ENCODE data around the gene HPGDS.
"Not testable (repeated sequence)": the region's sequence is repeated elsewhere in the genome, so short reads cannot be mapped to it uniquely, and the experiment has no call there.

The HPGDS gene

GRCh38 chr4:94302191-94302590 is 40.4 kb downstream of the HPGDS start:
- no peaks in the 10 kb centered on the region for H3K4me1 ChIP-seq (ENCODE audit: insufficient read depth, insufficient read length)
- TF ChIP-seq YY1 (IDR thresholded peaks at IDR 0.05; ENCODE audit: insufficient read depth, insufficient read length) (no peak), ZNF274 (IDR thresholded peaks at IDR 0.05; ENCODE audit: low read depth, low read length) (no peak), SUZ12 (IDR thresholded peaks at IDR 0.05; ENCODE audit: extremely low read depth, insufficient read depth, insufficient read length) (no peak)
- no peaks in the 10 kb centered on the region for H3K36me3 ChIP-seq (ENCODE audit: insufficient read depth, insufficient read length, low read length)
- H3K9ac ChIP-seq (ENCODE audit: insufficient read length, low read depth): no peak overlapping the region
- no peaks in the 10 kb centered on the region for H3K9me3 ChIP-seq (ENCODE audit: insufficient read depth, low read length)
- H3K27me3 ChIP-seq (ENCODE audit: insufficient read depth, insufficient read length): no peaks in the 10 kb centered on the region
- H3K4me3 ChIP-seq (ENCODE audit: insufficient read length, low read depth): no peak overlapping the region
- DNase-seq (ENCODE audit: low read depth, low spot score): no peak

- Histone ChIP-seq H3K4me3 (ENCODE audit: insufficient read length, low read depth) (no peak overlapping the region), H3K27me3 (ENCODE audit: insufficient read depth, insufficient read length) (no peaks in the 10 kb centered on the region), H3K4me1 (ENCODE audit: insufficient read depth, insufficient read length) (no peaks in the 10 kb centered on the region), H3K9ac (ENCODE audit: insufficient read length, low read depth) (no peak overlapping the region), H3K9me3 (ENCODE audit: insufficient read depth, low read length) (no peaks in the 10 kb centered on the region), H3K36me3 (ENCODE audit: insufficient read depth, insufficient read length, low read length) (no peaks in the 10 kb centered on the region)
- no peak for TF ChIP-seq ZNF274 (IDR thresholded peaks at IDR 0.05; ENCODE audit: low read depth, low read length)
- TF ChIP-seq YY1 (IDR thresholded peaks at IDR 0.05; ENCODE audit: insufficient read depth, insufficient read length): no peak
- no peak for TF ChIP-seq SUZ12 (IDR thresholded peaks at IDR 0.05; ENCODE audit: extremely low read depth, insufficient read depth, insufficient read length)
- DNase-seq (ENCODE audit: low read depth, low spot score): no peak
Measured at GRCh38 chr4:94298725-94299252, 43.8 kb downstream of the HPGDS start.

- DNase-seq (ENCODE audit: low read depth, low spot score); H3K4me3 ChIP-seq (ENCODE audit: insufficient read length, low read depth); H3K36me3 ChIP-seq (ENCODE audit: insufficient read depth, insufficient read length, low read length); H3K27me3 ChIP-seq (ENCODE audit: insufficient read depth, insufficient read length); H3K9ac ChIP-seq (ENCODE audit: insufficient read length, low read depth); H3K9me3 ChIP-seq (ENCODE audit: insufficient read depth, low read length); H3K4me1 ChIP-seq (ENCODE audit: insufficient read depth, insufficient read length): not testable (repeated sequence)
Measured at GRCh38 chr4:94295473-94295872, 47.2 kb downstream of the HPGDS start.

GRCh38 chr4:94293981-94294380 is 48.7 kb downstream of the HPGDS start:
- not testable (repeated sequence) for H3K4me3 ChIP-seq (ENCODE audit: insufficient read length, low read depth); DNase-seq (ENCODE audit: low read depth, low spot score); H3K9me3 ChIP-seq (ENCODE audit: insufficient read depth, low read length); H3K9ac ChIP-seq (ENCODE audit: insufficient read length, low read depth); H3K27me3 ChIP-seq (ENCODE audit: insufficient read depth, insufficient read length); H3K4me1 ChIP-seq (ENCODE audit: insufficient read depth, insufficient read length)
- peaks cover 24% of the 10 kb centered on the region for H3K36me3 ChIP-seq (ENCODE audit: insufficient read depth, insufficient read length, low read length)

GRCh38 chr4:94290245-94290644 is 52.4 kb downstream of the HPGDS start:
- H3K27me3 ChIP-seq (ENCODE audit: insufficient read depth, insufficient read length): no peaks in the 10 kb centered on the region

GRCh38 chr4:94285666-94286065 is 57.0 kb downstream of the HPGDS start:
- Histone ChIP-seq H3K36me3 (ENCODE audit: insufficient read depth, insufficient read length, low read length) (peaks cover 64% of the 10 kb centered on the region), H3K9me3 (ENCODE audit: insufficient read depth, low read length) (no peaks in the 10 kb centered on the region), H3K4me3 (ENCODE audit: insufficient read length, low read depth) (no peak overlapping the region), H3K4me1 (ENCODE audit: insufficient read depth, insufficient read length) (no peaks in the 10 kb centered on the region), H3K9ac (ENCODE audit: insufficient read length, low read depth) (no peak overlapping the region), H3K27me3 (ENCODE audit: insufficient read depth, insufficient read length) (no peaks in the 10 kb centered on the region)
- TF ChIP-seq YY1 (IDR thresholded peaks at IDR 0.05; ENCODE audit: insufficient read depth, insufficient read length) (no peak), SUZ12 (IDR thresholded peaks at IDR 0.05; ENCODE audit: extremely low read depth, insufficient read depth, insufficient read length) (no peak), ZNF274 (IDR thresholded peaks at IDR 0.05; ENCODE audit: low read depth, low read length) (no peak)
- DNase-seq (ENCODE audit: low read depth, low spot score): no peak

More at GRCh38 chr4:94290245-94290644, 52.4 kb downstream of the HPGDS start:
- H3K9me3 ChIP-seq (ENCODE audit: insufficient read depth, low read length): no peaks in the 10 kb centered on the region
- no peak overlapping the region for H3K9ac ChIP-seq (ENCODE audit: insufficient read length, low read depth)
- TF ChIP-seq YY1 (IDR thresholded peaks at IDR 0.05; ENCODE audit: insufficient read depth, insufficient read length) (no peak), ZNF274 (IDR thresholded peaks at IDR 0.05; ENCODE audit: low read depth, low read length) (no peak), SUZ12 (IDR thresholded peaks at IDR 0.05; ENCODE audit: extremely low read depth, insufficient read depth, insufficient read length) (no peak)
- H3K4me1 ChIP-seq (ENCODE audit: insufficient read depth, insufficient read length): no peaks in the 10 kb centered on the region
- DNase-seq (ENCODE audit: low read depth, low spot score): no peak
- peaks cover 38% of the 10 kb centered on the region for H3K36me3 ChIP-seq (ENCODE audit: insufficient read depth, insufficient read length, low read length)
- H3K4me3 ChIP-seq (ENCODE audit: insufficient read length, low read depth): no peak overlapping the region

GRCh38 chr4:94284889-94285288 is 57.7 kb downstream of the HPGDS start:
- Histone ChIP-seq H3K4me1 (ENCODE audit: insufficient read depth, insufficient read length) (no peaks in the 10 kb centered on the region), H3K9ac (ENCODE audit: insufficient read length, low read depth) (no peak overlapping the region), H3K36me3 (ENCODE audit: insufficient read depth, insufficient read length, low read length) (peaks cover 64% of the 10 kb centered on the region), H3K27me3 (ENCODE audit: insufficient read depth, insufficient read length) (no peaks in the 10 kb centered on the region), H3K9me3 (ENCODE audit: insufficient read depth, low read length) (no peaks in the 10 kb centered on the region), H3K4me3 (ENCODE audit: insufficient read length, low read depth) (no peak overlapping the region)
- TF ChIP-seq SUZ12 (IDR thresholded peaks at IDR 0.05; ENCODE audit: extremely low read depth, insufficient read depth, insufficient read length) (no peak), ZNF274 (IDR thresholded peaks at IDR 0.05; ENCODE audit: low read depth, low read length) (no peak), YY1 (IDR thresholded peaks at IDR 0.05; ENCODE audit: insufficient read depth, insufficient read length) (no peak)
- DNase-seq (ENCODE audit: low read depth, low spot score): no peak

- TF ChIP-seq YY1 (IDR thresholded peaks at IDR 0.05; ENCODE audit: insufficient read depth, insufficient read length) (no peak), SUZ12 (IDR thresholded peaks at IDR 0.05; ENCODE audit: extremely low read depth, insufficient read depth, insufficient read length) (no peak), ZNF274 (IDR thresholded peaks at IDR 0.05; ENCODE audit: low read depth, low read length) (no peak)
- no peaks in the 10 kb centered on the region for H3K9me3 ChIP-seq (ENCODE audit: insufficient read depth, low read length)
- no peak for DNase-seq (ENCODE audit: low read depth, low spot score)
- no peaks in the 10 kb centered on the region for H3K4me1 ChIP-seq (ENCODE audit: insufficient read depth, insufficient read length)
- H3K9ac ChIP-seq (ENCODE audit: insufficient read length, low read depth): no peak overlapping the region
- H3K36me3 ChIP-seq (ENCODE audit: insufficient read depth, insufficient read length, low read length): peaks cover 77% of the 10 kb centered on the region
- no peaks in the 10 kb centered on the region for H3K27me3 ChIP-seq (ENCODE audit: insufficient read depth, insufficient read length)
- no peak overlapping the region for H3K4me3 ChIP-seq (ENCODE audit: insufficient read length, low read depth)
Measured at GRCh38 chr4:94278781-94279180, 63.9 kb downstream of the HPGDS start.
